GM21737 (cell line): ENCODE measurements around the gene MRGPRX3.

Experiments used
- ATAC-seq: cut with Tn5 transposase; IDR thresholded peaks from one replicate; pipeline ENCODE4 v1.9.1; 2021; ENCODE audit warnings: mild to moderate bottlenecking, moderate library complexity; ENCODE audit not compliant: unreplicated experiment

The MRGPRX3 gene

DNA sequence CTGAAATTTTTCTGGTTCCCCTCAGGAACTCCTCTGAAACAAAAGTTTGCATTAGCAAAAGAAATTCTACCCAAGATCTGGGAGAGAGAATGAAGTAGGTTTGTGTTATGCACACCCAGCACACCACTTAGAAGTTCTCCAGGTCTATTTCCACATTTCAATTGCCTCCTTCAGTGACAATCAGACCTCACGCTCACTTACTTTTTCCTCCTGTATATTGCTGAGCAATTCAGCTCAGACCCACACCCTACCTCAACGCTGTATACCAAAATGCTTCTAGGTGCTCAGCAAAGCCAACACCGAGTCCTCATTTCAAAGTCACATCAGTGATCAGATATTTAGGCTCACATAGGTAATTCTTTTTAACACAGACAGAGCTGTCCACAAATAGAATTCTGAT lies 19.2 kb downstream of the MRGPRX3 start:
- ATAC-seq: no peak

DNA sequence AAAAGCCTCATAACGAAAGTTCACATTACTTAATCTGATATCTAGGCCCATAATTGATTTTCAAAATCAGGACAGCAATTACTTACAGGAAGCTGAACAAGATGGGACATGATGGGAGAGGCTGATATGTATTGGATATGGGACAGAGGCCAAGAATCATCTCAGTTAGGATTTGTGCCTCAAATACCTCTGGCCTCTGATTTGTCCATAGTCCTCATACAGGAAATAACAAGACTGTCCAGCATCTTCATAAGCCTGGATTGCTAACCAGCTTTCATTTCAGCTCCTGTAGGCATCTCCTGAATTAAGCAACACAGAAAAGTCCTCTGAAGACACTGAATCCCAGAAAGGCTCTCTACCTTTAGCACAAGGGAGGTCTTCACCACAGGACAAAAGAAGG lies 36.0 kb downstream of the MRGPRX3 start:
- no peak for ATAC-seq

DNA sequence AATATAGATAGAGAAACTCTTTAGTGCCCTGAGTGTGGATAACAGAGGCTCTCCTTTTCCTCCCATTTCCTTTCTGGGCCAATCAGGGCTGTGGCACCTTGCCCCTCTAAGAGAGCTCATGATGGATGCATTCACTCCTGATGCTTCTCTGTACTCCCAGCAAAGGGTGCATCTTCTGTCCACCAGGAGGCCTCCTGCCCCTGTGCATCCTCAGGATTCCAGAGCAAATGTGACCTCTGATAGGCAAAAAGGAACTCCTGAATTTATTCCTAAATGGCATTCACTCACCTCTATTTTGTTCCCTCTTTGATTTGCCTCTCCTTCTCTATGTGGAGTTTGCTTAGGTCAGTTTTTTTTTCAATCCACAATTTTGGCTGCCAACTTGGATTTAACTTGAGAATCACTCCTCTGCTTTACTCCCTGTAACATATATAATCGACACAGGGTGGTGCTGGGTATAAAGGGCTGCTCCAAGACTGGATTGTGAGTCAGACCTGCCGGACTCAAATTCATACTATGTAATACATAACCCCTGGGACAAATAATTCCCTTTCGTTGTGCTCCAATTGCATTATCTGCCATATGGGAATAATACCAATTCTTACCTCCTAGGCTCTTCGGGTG lies 39.1 kb downstream of the MRGPRX3 start:
- ATAC-seq: no peak

DNA sequence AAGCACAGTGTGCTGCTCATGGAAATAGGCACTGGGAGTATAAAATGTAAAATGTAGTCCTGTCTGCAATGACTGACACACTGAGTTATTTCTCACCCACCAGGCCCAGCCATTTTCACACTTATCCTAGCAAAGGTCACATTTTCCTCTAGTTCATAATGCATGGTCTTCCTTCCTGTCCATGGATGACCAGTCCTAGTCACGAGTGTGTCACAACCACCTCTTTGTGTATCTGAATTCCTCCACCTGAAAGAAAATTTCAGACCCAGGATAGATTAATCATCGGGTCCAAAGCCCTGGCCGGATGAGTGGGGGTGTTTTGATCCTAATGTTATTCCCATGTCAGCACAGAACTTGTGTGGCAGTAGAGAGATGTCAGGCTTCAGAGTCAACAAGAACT lies 40.3 kb downstream of the MRGPRX3 start, which contains the start of gene MRGPRX4:
TSS of gene MRGPRX4 (plus strand) at position 172 of the 400 bp plus-strand sequence. CDS start 420 bp downstream, outside the sequence.
- ATAC-seq: no peak

DNA sequence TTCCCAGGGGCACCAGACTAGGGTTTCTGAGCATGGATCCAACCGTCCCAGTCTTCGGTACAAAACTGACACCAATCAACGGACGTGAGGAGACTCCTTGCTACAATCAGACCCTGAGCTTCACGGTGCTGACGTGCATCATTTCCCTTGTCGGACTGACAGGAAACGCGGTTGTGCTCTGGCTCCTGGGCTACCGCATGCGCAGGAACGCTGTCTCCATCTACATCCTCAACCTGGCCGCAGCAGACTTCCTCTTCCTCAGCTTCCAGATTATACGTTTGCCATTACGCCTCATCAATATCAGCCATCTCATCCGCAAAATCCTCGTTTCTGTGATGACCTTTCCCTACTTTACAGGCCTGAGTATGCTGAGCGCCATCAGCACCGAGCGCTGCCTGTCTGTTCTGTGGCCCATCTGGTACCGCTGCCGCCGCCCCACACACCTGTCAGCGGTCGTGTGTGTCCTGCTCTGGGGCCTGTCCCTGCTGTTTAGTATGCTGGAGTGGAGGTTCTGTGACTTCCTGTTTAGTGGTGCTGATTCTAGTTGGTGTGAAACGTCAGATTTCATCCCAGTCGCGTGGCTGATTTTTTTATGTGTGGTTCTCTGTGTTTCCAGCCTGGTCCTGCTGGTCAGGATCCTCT lies 41.0 kb downstream of the MRGPRX3 start:
- no peak for ATAC-seq
